ENCODE results near the gene USP10.

USP10 gene

GRCh38 chr16:84816485-84816884 is 116.7 kb downstream of the USP10 start:
- Histone ChIP-seq H3K4me3 (ENCODE audit: low read depth, low read length) (no peak overlapping the region), H3K27ac (no peak overlapping the region), H3K36me3 (no peaks in the 10 kb centered on the region), H3K9me3 (ENCODE audit: severe bottlenecking) (no peaks in the 10 kb centered on the region), H3K27me3 (ENCODE audit: insufficient read depth, low read depth, severe bottlenecking) (no peaks in the 10 kb centered on the region)
- TF ChIP-seq, protein P1, sequence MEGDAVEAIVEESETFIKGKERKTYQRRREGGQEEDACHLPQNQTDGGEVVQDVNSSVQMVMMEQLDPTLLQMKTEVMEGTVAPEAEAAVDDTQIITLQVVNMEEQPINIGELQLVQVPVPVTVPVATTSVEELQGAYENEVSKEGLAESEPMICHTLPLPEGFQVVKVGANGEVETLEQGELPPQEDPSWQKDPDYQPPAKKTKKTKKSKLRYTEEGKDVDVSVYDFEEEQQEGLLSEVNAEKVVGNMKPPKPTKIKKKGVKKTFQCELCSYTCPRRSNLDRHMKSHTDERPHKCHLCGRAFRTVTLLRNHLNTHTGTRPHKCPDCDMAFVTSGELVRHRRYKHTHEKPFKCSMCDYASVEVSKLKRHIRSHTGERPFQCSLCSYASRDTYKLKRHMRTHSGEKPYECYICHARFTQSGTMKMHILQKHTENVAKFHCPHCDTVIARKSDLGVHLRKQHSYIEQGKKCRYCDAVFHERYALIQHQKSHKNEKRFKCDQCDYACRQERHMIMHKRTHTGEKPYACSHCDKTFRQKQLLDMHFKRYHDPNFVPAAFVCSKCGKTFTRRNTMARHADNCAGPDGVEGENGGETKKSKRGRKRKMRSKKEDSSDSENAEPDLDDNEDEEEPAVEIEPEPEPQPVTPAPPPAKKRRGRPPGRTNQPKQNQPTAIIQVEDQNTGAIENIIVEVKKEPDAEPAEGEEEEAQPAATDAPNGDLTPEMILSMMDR (IDR thresholded peaks at IDR 0.05; ENCODE audit: low read depth, low read length) = no peak
- DNase-seq = no peak

DNA sequence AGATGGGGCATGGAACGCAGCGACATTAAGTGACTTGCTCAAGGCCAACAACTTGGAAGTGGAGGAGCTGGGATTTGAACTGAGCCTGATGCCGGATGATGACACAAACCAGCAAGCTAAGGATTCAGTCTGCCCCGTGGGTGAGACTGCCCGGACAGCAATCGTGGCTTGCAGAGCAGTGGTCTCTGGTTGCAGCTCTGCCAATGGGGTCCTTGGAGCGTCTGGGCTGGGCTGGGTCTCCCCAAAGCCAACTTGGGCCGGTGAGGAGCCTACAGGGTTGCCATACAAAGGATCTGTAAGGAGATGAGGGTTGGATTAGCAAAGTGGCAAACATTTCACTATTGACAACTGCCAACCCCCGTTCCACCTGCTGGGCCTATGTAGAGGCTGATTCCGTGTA is 117.4 kb downstream of the USP10 start:
- TF ChIP-seq, protein P1 (IDR thresholded peaks at IDR 0.05; ENCODE audit: low read depth, low read length) = no peak
- H3K27me3 ChIP-seq (ENCODE audit: insufficient read depth, low read depth, severe bottlenecking) = no peaks in the 10 kb centered on the region
- no peak overlapping the region for H3K4me3 ChIP-seq (ENCODE audit: low read depth, low read length)
- no peak overlapping the region for H3K27ac ChIP-seq
- no peaks in the 10 kb centered on the region for H3K9me3 ChIP-seq (ENCODE audit: severe bottlenecking)
- H3K36me3 ChIP-seq = no peaks in the 10 kb centered on the region
- no peak for DNase-seq

DNA sequence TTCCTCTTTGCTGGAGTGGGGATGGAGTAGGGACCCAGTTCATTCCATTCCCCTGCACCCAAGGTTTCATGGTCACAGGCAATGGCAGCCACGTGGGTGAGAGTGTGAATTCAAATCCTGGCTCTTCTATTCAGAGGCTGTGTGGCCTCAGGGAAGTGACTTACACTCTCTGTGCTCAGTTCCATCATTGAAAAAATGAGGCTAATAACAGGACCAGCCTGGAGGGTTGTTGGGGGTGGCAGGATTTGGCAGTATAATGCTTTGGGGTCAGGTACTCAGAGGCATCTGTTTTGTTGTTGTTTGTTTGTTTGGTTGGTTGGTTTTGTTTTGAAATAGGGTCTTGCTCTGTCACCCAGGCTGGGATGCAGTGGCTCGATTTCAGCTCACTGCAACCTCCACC is 117.8 kb downstream of the USP10 start:
- Histone ChIP-seq H3K4me3 (ENCODE audit: low read depth, low read length) (no peak overlapping the region), H3K27ac (no peak overlapping the region), H3K36me3 (no peaks in the 10 kb centered on the region), H3K27me3 (ENCODE audit: insufficient read depth, low read depth, severe bottlenecking) (no peaks in the 10 kb centered on the region), H3K9me3 (ENCODE audit: severe bottlenecking) (no peaks in the 10 kb centered on the region)
- TF ChIP-seq, protein P1 (IDR thresholded peaks at IDR 0.05; ENCODE audit: low read depth, low read length) = no peak
- DNase-seq = no peak

DNA sequence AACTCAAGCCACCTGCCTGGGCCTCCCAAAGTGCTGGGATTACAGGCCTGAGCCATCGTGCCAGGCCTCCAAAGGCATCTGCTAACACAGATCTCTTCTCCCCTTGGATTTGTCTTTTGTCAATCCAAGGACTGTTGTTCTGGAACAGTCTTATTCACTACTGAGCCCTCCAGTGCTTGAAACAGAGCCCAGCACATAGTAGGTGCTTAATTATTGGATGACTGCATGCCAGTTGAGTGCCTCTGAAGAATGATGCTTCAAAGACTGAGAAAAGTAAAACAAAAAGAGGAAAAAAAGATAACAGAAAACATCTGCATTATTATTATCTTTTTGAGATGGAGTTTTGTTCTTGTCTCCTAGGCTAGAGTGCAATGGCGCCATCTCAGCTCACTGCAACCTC is 118.3 kb downstream of the USP10 start:
- DNase-seq = no peak

GRCh38 chr16:84818989-84819643 is 119.3 kb downstream of the USP10 start:
- TF ChIP-seq, protein P1 (IDR thresholded peaks at IDR 0.05; ENCODE audit: low read depth, low read length) = no peak
- Histone ChIP-seq H3K4me3 (ENCODE audit: low read depth, low read length) (no peak overlapping the region), H3K27ac (no peak overlapping the region), H3K27me3 (ENCODE audit: insufficient read depth, low read depth, severe bottlenecking) (no peaks in the 10 kb centered on the region), H3K9me3 (ENCODE audit: severe bottlenecking) (no peaks in the 10 kb centered on the region), H3K36me3 (no peaks in the 10 kb centered on the region)
- DNase-seq = no peak

More for the DNA sequence above, 118.3 kb downstream of the USP10 start:
- Histone ChIP-seq H3K27ac (no peak overlapping the region), H3K4me3 (ENCODE audit: low read depth, low read length) (no peak overlapping the region), H3K9me3 (ENCODE audit: severe bottlenecking) (no peaks in the 10 kb centered on the region), H3K36me3 (no peaks in the 10 kb centered on the region), H3K27me3 (ENCODE audit: insufficient read depth, low read depth, severe bottlenecking) (no peaks in the 10 kb centered on the region)
- TF ChIP-seq, protein P1 (IDR thresholded peaks at IDR 0.05; ENCODE audit: low read depth, low read length) = no peak

Data from WERI-Rb-1 (cell line).